GM12878 (cell line): ENCODE data around the gene ULK4. TPM values are rescaled to one million over a fixed set of nuclear protein-coding genes. Genes with fewer than 3 reads are reported as not detected.

Experiments used
- ATAC-seq: fragments of 200-7000 bp; cut with Tn5 transposase; 3 replicates; pipeline ENCODE4 v1.9.1; 2020; ENCODE audit warnings: mild to moderate bottlenecking, moderate library complexity
- BruUV-seq: library from RNA; stranded (reverse); fragments of 400-500 nt; replicated peaks from 2 replicates; lab custom pipeline; 2021; lab: Mats Ljungman, UMichigan
- CTCF ChIA-PET: fragments of 300-600 bp; sonication (Branson Sonifier 250); formaldehyde crosslinking; extraction: SDS; loops from one replicate; lab custom pipeline; 2021; ENCODE audit warnings: inconsistent platforms; lab: Yijun Ruan, JAX
- POLR2A ChIA-PET: fragments of 350-600 bp; formaldehyde crosslinking; extraction: SDS; loops from one replicate; lab custom pipeline; 2021; ENCODE audit warnings: inconsistent platforms; lab: Charles Lee
- RAD21 ChIA-PET: fragments of 300-600 bp; sonication (Branson Sonifier 250); formaldehyde crosslinking; loops from one replicate; lab custom pipeline; 2023; ENCODE audit warnings: antibody characterized with exemption; ENCODE audit not compliant: unreplicated experiment; lab: Charles Lee
- SMC1A ChIA-PET: fragments of 300-600 bp; sonication (Branson Sonifier 250); formaldehyde crosslinking; loops from one replicate; lab custom pipeline; 2023; ENCODE audit not compliant: unreplicated experiment, uncharacterized antibody; lab: Charles Lee
- DNase-seq: peaks from one replicate; pipeline ENCODE4 v3.0.0-alpha.2; 2011; ENCODE audit warnings: low read depth, low spot score
- FAIRE-seq: peaks from 3 replicates; lab custom pipeline; 2011; peaks lifted over from hg19 to GRCh38; lab: Jason Lieb, UNC
- H2AFZ ChIP-seq: 2 replicates; pipeline ENCODE4 v1.6.0; 2011; ENCODE audit warnings: low read depth, low read length, control low read depth; ENCODE audit not compliant: control insufficient read depth
- H3K27ac ChIP-seq: 2 replicates; pipeline ENCODE4 v1.5.1; 2011; ENCODE audit warnings: control low read depth; ENCODE audit not compliant: control insufficient read depth, insufficient read depth
- H3K27me3 ChIP-seq, 2 experiments: replicated peaks in 1 of 2; 2 replicates each; pipeline versions ENCODE4 v1.6.0 to v1.6.1; 2011; ENCODE audit warnings: low read length in 1 of 2; ENCODE audit not compliant: control insufficient read depth in 2 of 2, insufficient read depth in 2 of 2
- H3K36me3 ChIP-seq, 2 experiments: 2 replicates each; pipeline ENCODE4 v1.5.1; 2011; ENCODE audit warnings: low read length in 1 of 2; ENCODE audit not compliant: control insufficient read depth in 2 of 2, insufficient read depth in 2 of 2
- H3K4me1 ChIP-seq: 2 replicates; pipeline ENCODE4 v1.6.1; 2011; ENCODE audit warnings: mild to moderate bottlenecking, low read length, moderate library complexity, mixed read lengths; ENCODE audit not compliant: control insufficient read depth, insufficient read depth
- H3K4me2 ChIP-seq: 2 replicates; pipeline ENCODE4 v1.6.0; 2011; ENCODE audit warnings: control low read depth; ENCODE audit not compliant: control insufficient read depth, insufficient read depth
- H3K4me3 ChIP-seq: fragments of 200-600 bp; sonication (generic); 2 replicates; pipeline ENCODE4 v1.5.1; 2016
- H3K79me2 ChIP-seq: 2 replicates; pipeline ENCODE4 v1.6.0; 2011; ENCODE audit warnings: low read length; ENCODE audit not compliant: control insufficient read depth, insufficient read depth
- H3K9ac ChIP-seq: 2 replicates; pipeline ENCODE4 v1.8.0; 2011; ENCODE audit warnings: low read length, control low read depth, mixed read lengths; ENCODE audit not compliant: control insufficient read depth, insufficient read depth
- H3K9me3 ChIP-seq: replicated peaks from 3 replicates; pipeline ENCODE4 v1.5.1; 2011; ENCODE audit warnings: mild to moderate bottlenecking, low read length; ENCODE audit not compliant: control insufficient read depth, insufficient read depth
- H4K20me1 ChIP-seq: 2 replicates; pipeline ENCODE4 v1.6.0; 2011; ENCODE audit not compliant: control insufficient read depth, insufficient read depth
- BRCA1 ChIP-seq: IDR thresholded peaks from 2 replicates; pipeline ENCODE4 v1.6.1; 2011; ENCODE audit warnings: low read depth, low read length, improper control_type of control experiment
- ESRRA ChIP-seq: IDR thresholded peaks from 2 replicates; pipeline ENCODE4 v1.6.1; 2012; ENCODE audit warnings: mild to moderate bottlenecking, low read length, improper control_type of control experiment
- ETV6 ChIP-seq, 2 experiments: fragments of 450-650 bp in 1 of 2; IDR thresholded peaks in 1 of 2; conservative IDR thresholded peaks in 1 of 2; 2 replicates each; pipeline ENCODE4 v1.6.1; 2014; ENCODE audit warnings: antibody characterized with exemption in 1 of 2, borderline replicate concordance in 1 of 2, low read depth in 1 of 2, mild to moderate bottlenecking in 1 of 2, moderate library complexity in 1 of 2
- FOXK2 ChIP-seq: fragments of 450-650 bp; IDR thresholded peaks from 2 replicates; pipeline ENCODE4 v1.6.1; 2017; ENCODE audit warnings: mild to moderate bottlenecking, moderate library complexity
- SREBF2 ChIP-seq: IDR thresholded peaks from 2 replicates; pipeline ENCODE4 v1.6.1; 2012; ENCODE audit warnings: mild to moderate bottlenecking, low read length
- SUZ12 ChIP-seq: fragments of 200-600 bp; sonication (generic); IDR thresholded peaks from one replicate; pipeline ENCODE4 v1.6.1; 2018; ENCODE audit warnings: antibody characterized with exemption, mild to moderate bottlenecking; ENCODE audit not compliant: unreplicated experiment
- YBX1 ChIP-seq: fragments of 450-650 bp; IDR thresholded peaks from 2 replicates; pipeline ENCODE4 v1.6.1; 2016; ENCODE audit warnings: antibody characterized with exemption
- WGBS: methylation state at CpG from one replicate; pipeline ENCODE4 v1.1.6; 2016; ENCODE audit warnings: low lambda C conversion rate; ENCODE audit not compliant: insufficient replicate concordance, insufficient coverage; ENCODE audit errors: missing lambda C conversion rate; 5-methylcytosine and 5-hydroxymethylcytosine counted together
- in situ Hi-C: fragments of 300-500 bp; cut with MboI; formaldehyde crosslinking; loops from 9 replicates; pipeline ENCODE4 v1.14.3; 2018; ENCODE audit warnings: mixed read lengths
- intact Hi-C: fragments of 100-400 bp; cut with micrococcal nuclease; formaldehyde crosslinking; loops from one replicate; pipeline ENCODE4 v1.14.2; 2022; ENCODE audit not compliant: unreplicated experiment
- polyA plus RNA-seq, 11 experiments: library from polyadenylated mRNA; depleted of rRNA in 4 of 11; unstranded in 6 of 11; stranded (reverse) in 5 of 11; fragments of >200 nt; fragmentation: Nextera tagmentation in 4 of 11; fragmentation: Illumina TruSeq in 1 of 11; extraction: Ambion mirVana in 4 of 11; extraction: Trizol in 1 of 11; gene quantifications; 1 replicate in 1 of 11; 2 replicates in 10 of 11; pipeline versions ENCODE4 v1.2.1 to v1.2.3, GENCODE V29; 2011 to 2016; ENCODE audit warnings: inconsistent platforms in 2 of 11, missing spikeins in 2 of 11, low read depth in 1 of 11
- total RNA-seq, 4 experiments: library from RNA; depleted of rRNA in 3 of 4; stranded (reverse); fragments of >200 nt in 3 of 4; fragmentation: Illumina TruSeq in 1 of 4; extraction: Trizol in 1 of 4; gene quantifications; 2 replicates each; pipeline versions ENCODE4 v1.2.1 to v1.2.3, GENCODE V29; 2013 to 2021
- TF ChIP-seq, protein P1 (sequence below): fragments of 450-650 bp; formaldehyde crosslinking; IDR thresholded peaks from 2 replicates; pipeline ENCODE4 v1.4.0; 2020; ENCODE audit warnings: mild to moderate bottlenecking, moderate library complexity
- TF ChIP-seq, protein P2 (sequence below): IDR thresholded peaks from 2 replicates; pipeline ENCODE4 v1.6.1; 2011; ENCODE audit warnings: mild to moderate bottlenecking, low read depth, low read length, moderate library complexity; ENCODE audit not compliant: insufficient replicate concordance
- TF ChIP-seq, protein P3 (sequence below): IDR thresholded peaks from 2 replicates; pipeline ENCODE4 v1.6.1; 2011; ENCODE audit warnings: borderline replicate concordance, low read depth, mild to moderate bottlenecking, moderate library complexity, low read length; ENCODE audit not compliant: insufficient read depth, poor library complexity, severe bottlenecking
- TF ChIP-seq, protein P4 (sequence below): fragments of 450-650 bp; IDR thresholded peaks from 2 replicates; pipeline ENCODE4 v1.6.1; 2016; ENCODE audit warnings: mild to moderate bottlenecking
- TF ChIP-seq, protein P5 (sequence below): fragments of 150-350 bp; IDR thresholded peaks from 2 replicates; pipeline ENCODE4 v1.6.1; 2014; ENCODE audit warnings: mild to moderate bottlenecking, low read depth, low read length

Gene ULK4
- total and polyA plus RNA-seq, 10 of the 15 experiments (the other 5 are each of a cell fraction or from before 2014, with no cell fraction given) = 3.5 to 7.6 (median 6.3) TPM

DNA sequence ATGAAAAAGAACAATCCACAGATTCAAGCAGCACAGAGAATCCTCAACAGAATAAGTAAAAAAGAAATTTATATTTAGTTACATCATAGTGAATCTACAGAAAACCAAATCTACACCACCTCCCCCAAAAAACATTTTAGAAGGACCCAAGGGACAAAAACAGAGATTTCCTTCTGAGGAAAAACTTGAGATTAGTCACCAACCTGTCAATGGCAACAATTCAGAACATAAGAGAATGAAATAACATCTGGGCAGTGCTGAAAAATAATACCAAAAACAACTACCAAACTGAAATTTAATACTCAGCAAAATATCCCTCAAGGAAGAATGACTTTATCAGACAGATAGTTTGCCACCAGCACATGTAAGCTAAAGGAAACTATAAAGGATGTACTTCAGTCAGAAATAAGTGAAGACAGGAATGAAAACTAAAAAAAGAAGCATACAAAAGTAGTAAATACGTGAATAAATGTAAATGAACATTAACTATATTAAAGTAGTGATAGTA lies 260.7 kb downstream of the ULK4 start:
- intact Hi-C loops (no loop called here), in situ Hi-C loops (no loop called here)
- H3K4me1 ChIP-seq = no peaks in the 10 kb centered on the region
- DNase-seq = no peak
- H3K79me2 ChIP-seq = no peaks in the 10 kb centered on the region
- CTCF ChIA-PET = interaction anchor here (1.5 kb wide), 1 partner anchor 10 kb away, joined by 3 read pairs; no protein-coding TSS in a partner anchor
- no peaks in the 10 kb centered on the region for H4K20me1 ChIP-seq
- no peaks in the 10 kb centered on the region for H3K9me3 ChIP-seq
- POLR2A ChIA-PET = no interaction called here
- ATAC-seq = no peak
- WGBS = 5% methylated on average over 1 of the region's 1 CpG
- no peak overlapping the region for H2AFZ ChIP-seq
- no TSS peak for BruUV-seq
- no peaks in the 10 kb centered on the region for H3K27me3 ChIP-seq
- H3K9ac ChIP-seq = no peak overlapping the region
- H3K36me3 ChIP-seq = no peaks in the 10 kb centered on the region
- H3K27ac ChIP-seq = no peak overlapping the region
- FAIRE-seq = no peak
- RAD21 ChIA-PET = no interaction called here
- SMC1A ChIA-PET = interaction anchor here (0.7 kb wide), 1 partner anchor 717 kb away, joined by 3 read pairs; no protein-coding TSS in a partner anchor
- no peak overlapping the region for H3K4me2 ChIP-seq
- no peak overlapping the region for H3K4me3 ChIP-seq
- TF ChIP-seq, protein P1, sequence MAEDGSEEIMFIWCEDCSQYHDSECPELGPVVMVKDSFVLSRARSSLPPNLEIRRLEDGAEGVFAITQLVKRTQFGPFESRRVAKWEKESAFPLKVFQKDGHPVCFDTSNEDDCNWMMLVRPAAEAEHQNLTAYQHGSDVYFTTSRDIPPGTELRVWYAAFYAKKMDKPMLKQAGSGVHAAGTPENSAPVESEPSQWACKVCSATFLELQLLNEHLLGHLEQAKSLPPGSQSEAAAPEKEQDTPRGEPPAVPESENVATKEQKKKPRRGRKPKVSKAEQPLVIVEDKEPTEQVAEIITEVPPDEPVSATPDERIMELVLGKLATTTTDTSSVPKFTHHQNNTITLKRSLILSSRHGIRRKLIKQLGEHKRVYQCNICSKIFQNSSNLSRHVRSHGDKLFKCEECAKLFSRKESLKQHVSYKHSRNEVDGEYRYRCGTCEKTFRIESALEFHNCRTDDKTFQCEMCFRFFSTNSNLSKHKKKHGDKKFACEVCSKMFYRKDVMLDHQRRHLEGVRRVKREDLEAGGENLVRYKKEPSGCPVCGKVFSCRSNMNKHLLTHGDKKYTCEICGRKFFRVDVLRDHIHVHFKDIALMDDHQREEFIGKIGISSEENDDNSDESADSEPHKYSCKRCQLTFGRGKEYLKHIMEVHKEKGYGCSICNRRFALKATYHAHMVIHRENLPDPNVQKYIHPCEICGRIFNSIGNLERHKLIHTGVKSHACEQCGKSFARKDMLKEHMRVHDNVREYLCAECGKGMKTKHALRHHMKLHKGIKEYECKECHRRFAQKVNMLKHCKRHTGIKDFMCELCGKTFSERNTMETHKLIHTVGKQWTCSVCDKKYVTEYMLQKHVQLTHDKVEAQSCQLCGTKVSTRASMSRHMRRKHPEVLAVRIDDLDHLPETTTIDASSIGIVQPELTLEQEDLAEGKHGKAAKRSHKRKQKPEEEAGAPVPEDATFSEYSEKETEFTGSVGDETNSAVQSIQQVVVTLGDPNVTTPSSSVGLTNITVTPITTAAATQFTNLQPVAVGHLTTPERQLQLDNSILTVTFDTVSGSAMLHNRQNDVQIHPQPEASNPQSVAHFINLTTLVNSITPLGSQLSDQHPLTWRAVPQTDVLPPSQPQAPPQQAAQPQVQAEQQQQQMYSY (CRISPR knock-in tag) = no peak
- no peak for TF ChIP-seq ETV6 (conservative IDR thresholded peaks at IDR 0.05 in 1 of 2, IDR thresholded peaks at IDR 0.05 in 1 of 2; ENCODE audit: borderline replicate concordance in 1 of 2, low read depth in 1 of 2)
- TF ChIP-seq BRCA1 = no peak
- no peak for TF ChIP-seq SREBF2
- no peak for TF ChIP-seq ESRRA
- TF ChIP-seq YBX1 = no peak
- TF ChIP-seq, protein P2, sequence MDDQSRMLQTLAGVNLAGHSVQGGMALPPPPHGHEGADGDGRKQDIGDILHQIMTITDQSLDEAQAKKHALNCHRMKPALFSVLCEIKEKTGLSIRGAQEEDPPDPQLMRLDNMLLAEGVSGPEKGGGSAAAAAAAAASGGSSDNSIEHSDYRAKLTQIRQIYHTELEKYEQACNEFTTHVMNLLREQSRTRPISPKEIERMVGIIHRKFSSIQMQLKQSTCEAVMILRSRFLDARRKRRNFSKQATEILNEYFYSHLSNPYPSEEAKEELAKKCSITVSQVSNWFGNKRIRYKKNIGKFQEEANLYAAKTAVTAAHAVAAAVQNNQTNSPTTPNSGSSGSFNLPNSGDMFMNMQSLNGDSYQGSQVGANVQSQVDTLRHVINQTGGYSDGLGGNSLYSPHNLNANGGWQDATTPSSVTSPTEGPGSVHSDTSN = no peak
- TF ChIP-seq, protein P3, sequence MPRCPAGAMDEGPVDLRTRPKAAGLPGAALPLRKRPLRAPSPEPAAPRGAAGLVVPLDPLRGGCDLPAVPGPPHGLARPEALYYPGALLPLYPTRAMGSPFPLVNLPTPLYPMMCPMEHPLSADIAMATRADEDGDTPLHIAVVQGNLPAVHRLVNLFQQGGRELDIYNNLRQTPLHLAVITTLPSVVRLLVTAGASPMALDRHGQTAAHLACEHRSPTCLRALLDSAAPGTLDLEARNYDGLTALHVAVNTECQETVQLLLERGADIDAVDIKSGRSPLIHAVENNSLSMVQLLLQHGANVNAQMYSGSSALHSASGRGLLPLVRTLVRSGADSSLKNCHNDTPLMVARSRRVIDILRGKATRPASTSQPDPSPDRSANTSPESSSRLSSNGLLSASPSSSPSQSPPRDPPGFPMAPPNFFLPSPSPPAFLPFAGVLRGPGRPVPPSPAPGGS = no peak
- TF ChIP-seq, protein P4, sequence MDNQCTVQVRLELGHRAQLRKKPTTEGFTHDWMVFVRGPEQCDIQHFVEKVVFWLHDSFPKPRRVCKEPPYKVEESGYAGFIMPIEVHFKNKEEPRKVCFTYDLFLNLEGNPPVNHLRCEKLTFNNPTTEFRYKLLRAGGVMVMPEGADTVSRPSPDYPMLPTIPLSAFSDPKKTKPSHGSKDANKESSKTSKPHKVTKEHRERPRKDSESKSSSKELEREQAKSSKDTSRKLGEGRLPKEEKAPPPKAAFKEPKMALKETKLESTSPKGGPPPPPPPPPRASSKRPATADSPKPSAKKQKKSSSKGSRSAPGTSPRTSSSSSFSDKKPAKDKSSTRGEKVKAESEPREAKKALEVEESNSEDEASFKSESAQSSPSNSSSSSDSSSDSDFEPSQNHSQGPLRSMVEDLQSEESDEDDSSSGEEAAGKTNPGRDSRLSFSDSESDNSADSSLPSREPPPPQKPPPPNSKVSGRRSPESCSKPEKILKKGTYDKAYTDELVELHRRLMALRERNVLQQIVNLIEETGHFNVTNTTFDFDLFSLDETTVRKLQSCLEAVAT = no peak
- TF ChIP-seq SUZ12 = no peak
- no peak for TF ChIP-seq FOXK2
- TF ChIP-seq, protein P5, sequence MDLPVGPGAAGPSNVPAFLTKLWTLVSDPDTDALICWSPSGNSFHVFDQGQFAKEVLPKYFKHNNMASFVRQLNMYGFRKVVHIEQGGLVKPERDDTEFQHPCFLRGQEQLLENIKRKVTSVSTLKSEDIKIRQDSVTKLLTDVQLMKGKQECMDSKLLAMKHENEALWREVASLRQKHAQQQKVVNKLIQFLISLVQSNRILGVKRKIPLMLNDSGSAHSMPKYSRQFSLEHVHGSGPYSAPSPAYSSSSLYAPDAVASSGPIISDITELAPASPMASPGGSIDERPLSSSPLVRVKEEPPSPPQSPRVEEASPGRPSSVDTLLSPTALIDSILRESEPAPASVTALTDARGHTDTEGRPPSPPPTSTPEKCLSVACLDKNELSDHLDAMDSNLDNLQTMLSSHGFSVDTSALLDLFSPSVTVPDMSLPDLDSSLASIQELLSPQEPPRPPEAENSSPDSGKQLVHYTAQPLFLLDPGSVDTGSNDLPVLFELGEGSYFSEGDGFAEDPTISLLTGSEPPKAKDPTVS = no peak
